ENCODE results near the gene NEK1.

DNA sequence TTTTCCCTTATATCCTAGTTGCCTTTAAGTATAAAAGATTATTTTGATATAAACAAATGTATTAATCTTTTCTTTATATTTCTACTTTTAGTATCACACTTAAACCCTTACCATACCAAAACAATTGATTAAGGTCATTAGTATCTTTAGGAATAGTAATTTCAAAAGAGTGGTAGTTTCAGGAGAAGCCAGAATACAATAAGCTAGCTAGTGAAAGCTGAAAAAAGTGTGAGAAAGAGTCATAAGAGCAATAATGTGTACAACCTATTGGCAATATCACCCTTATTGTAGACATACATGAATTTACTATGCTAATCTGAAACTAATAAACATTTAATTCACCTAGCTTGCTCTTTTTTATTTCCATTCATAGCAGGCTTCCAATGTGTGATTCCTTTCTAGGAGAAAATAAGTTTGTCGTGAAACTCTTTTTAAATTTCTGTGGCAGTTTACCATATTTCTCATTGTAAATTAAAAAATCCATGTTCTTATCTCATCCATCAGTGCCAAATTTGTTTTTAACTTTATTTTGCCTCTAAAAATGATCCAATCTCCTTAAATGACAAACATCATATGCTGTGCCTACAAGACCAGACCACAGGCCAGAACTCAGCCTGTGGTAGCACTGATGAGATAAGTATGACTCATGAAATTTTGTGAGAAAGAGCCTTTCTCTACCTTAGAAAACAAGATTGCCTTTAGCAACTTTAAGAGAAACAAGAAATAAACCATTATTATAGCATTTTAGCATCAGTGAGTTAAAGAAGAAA lies 8.1 kb downstream of the NEK1 start:
- TF ChIP-seq, protein P1, sequence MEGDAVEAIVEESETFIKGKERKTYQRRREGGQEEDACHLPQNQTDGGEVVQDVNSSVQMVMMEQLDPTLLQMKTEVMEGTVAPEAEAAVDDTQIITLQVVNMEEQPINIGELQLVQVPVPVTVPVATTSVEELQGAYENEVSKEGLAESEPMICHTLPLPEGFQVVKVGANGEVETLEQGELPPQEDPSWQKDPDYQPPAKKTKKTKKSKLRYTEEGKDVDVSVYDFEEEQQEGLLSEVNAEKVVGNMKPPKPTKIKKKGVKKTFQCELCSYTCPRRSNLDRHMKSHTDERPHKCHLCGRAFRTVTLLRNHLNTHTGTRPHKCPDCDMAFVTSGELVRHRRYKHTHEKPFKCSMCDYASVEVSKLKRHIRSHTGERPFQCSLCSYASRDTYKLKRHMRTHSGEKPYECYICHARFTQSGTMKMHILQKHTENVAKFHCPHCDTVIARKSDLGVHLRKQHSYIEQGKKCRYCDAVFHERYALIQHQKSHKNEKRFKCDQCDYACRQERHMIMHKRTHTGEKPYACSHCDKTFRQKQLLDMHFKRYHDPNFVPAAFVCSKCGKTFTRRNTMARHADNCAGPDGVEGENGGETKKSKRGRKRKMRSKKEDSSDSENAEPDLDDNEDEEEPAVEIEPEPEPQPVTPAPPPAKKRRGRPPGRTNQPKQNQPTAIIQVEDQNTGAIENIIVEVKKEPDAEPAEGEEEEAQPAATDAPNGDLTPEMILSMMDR (IDR thresholded peaks at IDR 0.05): no peak
- no peak for TF ChIP-seq POLR2A (IDR thresholded peaks at IDR 0.05)
